Suprapubic skin (tissue), 3 donors: Measurements from ENCODE around the gene AGBL1.

Experiments used
- POLR2A ChIP-seq, 2 donors: fragments of 450-650 bp; IDR thresholded peaks; one replicate each; pipeline ENCODE4 v1.6.1; 2017; ENCODE audit warnings: antibody characterized with exemption in 2 of 2, mild to moderate bottlenecking in 2 of 2, moderate library complexity in 2 of 2
- TF ChIP-seq, protein P1 (sequence below), 2 donors: fragments of 200-600 bp in 1 of 2; fragments of 450-650 bp in 1 of 2; sonication (generic) in 1 of 2; IDR thresholded peaks; one replicate each; pipeline ENCODE4 v1.5.1; 2016 to 2019; ENCODE audit warnings: antibody characterized with exemption in 2 of 2, mild to moderate bottlenecking in 1 of 2, moderate library complexity in 1 of 2

DNA sequence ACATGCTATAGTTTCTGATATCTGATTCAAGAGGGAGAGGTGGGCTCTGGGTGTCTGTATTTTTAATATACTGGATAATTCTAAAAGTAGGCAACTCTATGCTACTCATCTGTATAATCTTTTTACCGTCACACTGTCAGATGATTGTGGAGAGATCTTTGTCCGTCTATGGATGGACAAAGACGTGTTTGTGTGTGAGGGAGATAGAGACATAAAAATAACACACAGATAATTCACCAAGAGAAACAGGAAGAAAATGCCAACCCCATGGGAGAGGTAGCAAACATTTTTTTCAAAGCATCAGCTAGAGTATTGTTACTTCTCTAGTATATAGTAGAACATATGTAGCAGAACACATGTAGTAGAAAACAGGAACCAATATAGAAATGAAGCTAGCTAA is 346.1 kb downstream of the AGBL1 start:
- TF ChIP-seq POLR2A (IDR thresholded peaks at IDR 0.05), result no peak
- TF ChIP-seq, protein P1, sequence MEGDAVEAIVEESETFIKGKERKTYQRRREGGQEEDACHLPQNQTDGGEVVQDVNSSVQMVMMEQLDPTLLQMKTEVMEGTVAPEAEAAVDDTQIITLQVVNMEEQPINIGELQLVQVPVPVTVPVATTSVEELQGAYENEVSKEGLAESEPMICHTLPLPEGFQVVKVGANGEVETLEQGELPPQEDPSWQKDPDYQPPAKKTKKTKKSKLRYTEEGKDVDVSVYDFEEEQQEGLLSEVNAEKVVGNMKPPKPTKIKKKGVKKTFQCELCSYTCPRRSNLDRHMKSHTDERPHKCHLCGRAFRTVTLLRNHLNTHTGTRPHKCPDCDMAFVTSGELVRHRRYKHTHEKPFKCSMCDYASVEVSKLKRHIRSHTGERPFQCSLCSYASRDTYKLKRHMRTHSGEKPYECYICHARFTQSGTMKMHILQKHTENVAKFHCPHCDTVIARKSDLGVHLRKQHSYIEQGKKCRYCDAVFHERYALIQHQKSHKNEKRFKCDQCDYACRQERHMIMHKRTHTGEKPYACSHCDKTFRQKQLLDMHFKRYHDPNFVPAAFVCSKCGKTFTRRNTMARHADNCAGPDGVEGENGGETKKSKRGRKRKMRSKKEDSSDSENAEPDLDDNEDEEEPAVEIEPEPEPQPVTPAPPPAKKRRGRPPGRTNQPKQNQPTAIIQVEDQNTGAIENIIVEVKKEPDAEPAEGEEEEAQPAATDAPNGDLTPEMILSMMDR (IDR thresholded peaks at IDR 0.05), result no peak
